ENCODE data around the gene MAPK1.

DNA sequence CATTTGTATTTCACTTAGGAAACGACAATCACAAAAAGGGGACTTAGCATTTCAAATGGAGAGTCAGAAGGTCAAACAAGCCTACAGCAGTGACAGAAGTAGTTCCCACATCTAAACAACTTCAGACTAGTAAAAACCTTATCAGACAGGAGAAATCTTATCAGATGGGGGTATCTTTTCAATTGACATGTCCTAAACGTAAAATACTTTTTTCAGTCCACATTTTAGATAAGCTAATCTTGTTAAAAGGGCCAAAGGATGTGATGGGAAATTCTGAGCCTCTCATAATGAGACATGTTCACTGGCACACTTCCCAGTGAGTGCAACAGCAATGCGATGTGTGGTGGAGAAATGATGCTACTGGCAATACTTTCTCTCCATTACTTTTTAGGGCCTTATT lies 2.4 kb downstream of the MAPK1 start:
- TF ChIP-seq, protein P1, sequence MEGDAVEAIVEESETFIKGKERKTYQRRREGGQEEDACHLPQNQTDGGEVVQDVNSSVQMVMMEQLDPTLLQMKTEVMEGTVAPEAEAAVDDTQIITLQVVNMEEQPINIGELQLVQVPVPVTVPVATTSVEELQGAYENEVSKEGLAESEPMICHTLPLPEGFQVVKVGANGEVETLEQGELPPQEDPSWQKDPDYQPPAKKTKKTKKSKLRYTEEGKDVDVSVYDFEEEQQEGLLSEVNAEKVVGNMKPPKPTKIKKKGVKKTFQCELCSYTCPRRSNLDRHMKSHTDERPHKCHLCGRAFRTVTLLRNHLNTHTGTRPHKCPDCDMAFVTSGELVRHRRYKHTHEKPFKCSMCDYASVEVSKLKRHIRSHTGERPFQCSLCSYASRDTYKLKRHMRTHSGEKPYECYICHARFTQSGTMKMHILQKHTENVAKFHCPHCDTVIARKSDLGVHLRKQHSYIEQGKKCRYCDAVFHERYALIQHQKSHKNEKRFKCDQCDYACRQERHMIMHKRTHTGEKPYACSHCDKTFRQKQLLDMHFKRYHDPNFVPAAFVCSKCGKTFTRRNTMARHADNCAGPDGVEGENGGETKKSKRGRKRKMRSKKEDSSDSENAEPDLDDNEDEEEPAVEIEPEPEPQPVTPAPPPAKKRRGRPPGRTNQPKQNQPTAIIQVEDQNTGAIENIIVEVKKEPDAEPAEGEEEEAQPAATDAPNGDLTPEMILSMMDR (IDR thresholded peaks at IDR 0.05) = no peak
- no peak for TF ChIP-seq POLR2A (IDR thresholded peaks at IDR 0.05)

All from heart left ventricle (tissue), 13 donors.